ENCODE results near the gene POPDC3. TPM values are rescaled to one million over a fixed set of nuclear protein-coding genes. Genes with fewer than 3 reads are reported as not detected.

The POPDC3 gene
- total RNA-seq, 1 experiment from 2014 or later, result 0.62 TPM

DNA sequence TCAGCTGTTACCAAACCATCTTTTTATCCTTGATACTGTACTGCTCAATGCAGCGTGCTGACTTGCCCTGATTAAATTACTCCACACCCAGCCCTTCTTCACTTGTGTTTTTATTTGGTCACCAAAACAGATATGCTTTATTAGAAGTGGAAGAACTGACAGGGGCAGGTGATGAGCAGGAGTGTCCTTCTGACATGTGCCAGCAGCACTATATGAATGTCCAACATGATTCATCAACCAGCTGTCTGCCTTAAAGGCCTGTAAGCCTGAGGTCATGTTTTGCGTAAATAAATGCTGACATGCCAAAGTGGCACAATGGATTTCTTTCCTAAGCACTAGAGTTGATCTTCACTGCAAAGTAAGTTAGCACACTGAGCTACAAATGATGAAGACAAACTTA is 15.4 kb downstream of the POPDC3 start:
- POLR2A ChIA-PET (ENCODE audit: low non-redundant PET), result no interaction called here
- DNase-seq (ENCODE audit: low spot score), result no peak
- H3K4me3 ChIP-seq (ENCODE audit: low read depth, low read length, poor library complexity, severe bottlenecking), result no peak overlapping the region
- intact Hi-C loops (cut with micrococcal nuclease; ENCODE audit: unreplicated experiment), result no loop called here
- H3K27me3 ChIP-seq (replicated peaks; ENCODE audit: insufficient read depth, low read depth, low read length, poor library complexity), result no peaks in the 10 kb centered on the region
- H3K36me3 ChIP-seq (ENCODE audit: insufficient read depth, low read length, poor library complexity, severe bottlenecking), result no peaks in the 10 kb centered on the region
- TF ChIP-seq, protein P1, sequence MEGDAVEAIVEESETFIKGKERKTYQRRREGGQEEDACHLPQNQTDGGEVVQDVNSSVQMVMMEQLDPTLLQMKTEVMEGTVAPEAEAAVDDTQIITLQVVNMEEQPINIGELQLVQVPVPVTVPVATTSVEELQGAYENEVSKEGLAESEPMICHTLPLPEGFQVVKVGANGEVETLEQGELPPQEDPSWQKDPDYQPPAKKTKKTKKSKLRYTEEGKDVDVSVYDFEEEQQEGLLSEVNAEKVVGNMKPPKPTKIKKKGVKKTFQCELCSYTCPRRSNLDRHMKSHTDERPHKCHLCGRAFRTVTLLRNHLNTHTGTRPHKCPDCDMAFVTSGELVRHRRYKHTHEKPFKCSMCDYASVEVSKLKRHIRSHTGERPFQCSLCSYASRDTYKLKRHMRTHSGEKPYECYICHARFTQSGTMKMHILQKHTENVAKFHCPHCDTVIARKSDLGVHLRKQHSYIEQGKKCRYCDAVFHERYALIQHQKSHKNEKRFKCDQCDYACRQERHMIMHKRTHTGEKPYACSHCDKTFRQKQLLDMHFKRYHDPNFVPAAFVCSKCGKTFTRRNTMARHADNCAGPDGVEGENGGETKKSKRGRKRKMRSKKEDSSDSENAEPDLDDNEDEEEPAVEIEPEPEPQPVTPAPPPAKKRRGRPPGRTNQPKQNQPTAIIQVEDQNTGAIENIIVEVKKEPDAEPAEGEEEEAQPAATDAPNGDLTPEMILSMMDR (conservative IDR thresholded peaks at IDR 0.05; ENCODE audit: low read depth, low read length), result no peak
- TF ChIP-seq EZH2 (IDR thresholded peaks at IDR 0.05; ENCODE audit: borderline replicate concordance, low read depth, low read length, poor library complexity, severe bottlenecking), result no peak
- CTCF ChIA-PET, result no interaction called here
- no TSS peak for BruUV-seq (replicated peaks)
- H3K27ac ChIP-seq (ENCODE audit: low read depth, low read length, poor library complexity, severe bottlenecking), result no peak overlapping the region
- H3K9me3 ChIP-seq (ENCODE audit: low read depth, low read length, poor library complexity, severe bottlenecking), result no peaks in the 10 kb centered on the region
- H3K4me1 ChIP-seq (ENCODE audit: insufficient read depth, low read length, poor library complexity, severe bottlenecking), result no peaks in the 10 kb centered on the region

DNA sequence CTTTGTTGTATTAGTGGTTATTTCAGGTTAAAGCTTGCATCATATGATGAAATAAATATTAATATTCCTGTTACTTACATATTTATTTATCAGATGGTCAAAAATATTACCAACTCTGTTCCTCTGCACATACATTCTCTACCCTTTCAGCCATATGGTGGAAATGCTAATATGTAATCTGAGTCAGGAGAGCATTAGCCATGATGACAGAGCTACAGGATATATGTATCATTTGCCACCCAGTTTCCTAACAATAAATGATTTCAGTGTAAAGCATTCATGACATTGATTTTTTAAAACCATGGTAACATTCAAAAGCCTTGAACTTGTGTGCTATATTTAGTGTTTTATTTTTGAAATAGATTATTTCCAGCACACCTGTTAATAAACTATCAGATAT is 16.6 kb downstream of the POPDC3 start:
- CTCF ChIA-PET, result no interaction called here
- H3K36me3 ChIP-seq (ENCODE audit: insufficient read depth, low read length, poor library complexity, severe bottlenecking), result no peaks in the 10 kb centered on the region
- H3K9me3 ChIP-seq (ENCODE audit: low read depth, low read length, poor library complexity, severe bottlenecking), result no peaks in the 10 kb centered on the region
- no TSS peak for BruUV-seq (replicated peaks)
- intact Hi-C loops (cut with micrococcal nuclease; ENCODE audit: unreplicated experiment), result no loop called here
- no peaks in the 10 kb centered on the region for H3K27me3 ChIP-seq (replicated peaks; ENCODE audit: insufficient read depth, low read depth, low read length, poor library complexity)
- H3K27ac ChIP-seq (ENCODE audit: low read depth, low read length, poor library complexity, severe bottlenecking), result no peak overlapping the region
- H3K4me1 ChIP-seq (ENCODE audit: insufficient read depth, low read length, poor library complexity, severe bottlenecking), result no peaks in the 10 kb centered on the region
- no peak for TF ChIP-seq EZH2 (IDR thresholded peaks at IDR 0.05; ENCODE audit: borderline replicate concordance, low read depth, low read length, poor library complexity, severe bottlenecking)
- TF ChIP-seq, protein P1 (conservative IDR thresholded peaks at IDR 0.05; ENCODE audit: low read depth, low read length), result no peak
- H3K4me3 ChIP-seq (ENCODE audit: low read depth, low read length, poor library complexity, severe bottlenecking), result no peak overlapping the region
- POLR2A ChIA-PET (ENCODE audit: low non-redundant PET), result no interaction called here
- no peak for DNase-seq (ENCODE audit: low spot score)

DNA sequence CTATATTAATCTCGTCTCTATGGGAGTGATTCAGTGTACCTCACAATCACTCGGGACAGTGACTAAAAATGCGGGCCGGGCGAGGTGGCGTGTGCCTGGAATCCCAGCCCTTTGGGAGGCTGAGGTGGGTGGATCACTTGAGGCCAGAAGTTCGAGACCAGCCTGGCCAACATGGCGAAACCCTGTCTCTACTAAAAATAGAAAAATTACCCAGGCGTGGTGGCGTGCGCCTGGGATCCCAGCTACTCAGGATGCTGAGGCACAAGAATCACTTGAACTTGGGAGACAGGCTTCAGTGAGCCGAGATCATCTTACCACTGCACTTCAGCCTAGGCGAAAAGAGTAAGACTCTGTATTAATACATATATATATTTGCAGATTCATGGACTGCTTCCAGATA is 17.4 kb downstream of the POPDC3 start:
- ChIA-PET POLR2A (ENCODE audit: low non-redundant PET) (no interaction called here), CTCF (no interaction called here)
- TF ChIP-seq EZH2 (IDR thresholded peaks at IDR 0.05; ENCODE audit: borderline replicate concordance, low read depth, low read length, poor library complexity, severe bottlenecking), result no peak
- TF ChIP-seq, protein P1 (conservative IDR thresholded peaks at IDR 0.05; ENCODE audit: low read depth, low read length), result no peak
- Histone ChIP-seq H3K36me3 (ENCODE audit: insufficient read depth, low read length, poor library complexity, severe bottlenecking) (no peaks in the 10 kb centered on the region), H3K4me1 (ENCODE audit: insufficient read depth, low read length, poor library complexity, severe bottlenecking) (no peaks in the 10 kb centered on the region), H3K27me3 (replicated peaks; ENCODE audit: insufficient read depth, low read depth, low read length, poor library complexity) (peaks cover 3% of the 10 kb centered on the region), H3K9me3 (ENCODE audit: low read depth, low read length, poor library complexity, severe bottlenecking) (no peaks in the 10 kb centered on the region), H3K27ac (ENCODE audit: low read depth, low read length, poor library complexity, severe bottlenecking) (no peak overlapping the region), H3K4me3 (ENCODE audit: low read depth, low read length, poor library complexity, severe bottlenecking) (no peak overlapping the region)
- no peak for DNase-seq (ENCODE audit: low spot score)
- intact Hi-C loops (cut with micrococcal nuclease; ENCODE audit: unreplicated experiment), result no loop called here
- BruUV-seq (replicated peaks), result no TSS peak
